Heart right ventricle (tissue), 16 donors: Measurements from ENCODE around the gene MFSD11. TPM values are rescaled to one million over a fixed set of nuclear protein-coding genes. Genes with fewer than 3 reads are reported as not detected.
"Not testable (repeated sequence)": the region's sequence is repeated elsewhere in the genome, so short reads cannot be mapped to it uniquely, and the experiment has no call there.

ENCODE experiments used
- ATAC-seq, 8 donors: fragments of 200-7000 bp; cut with Tn5 transposase; one replicate each; pipeline ENCODE4 v1.9.1; 2020; ENCODE audit warnings: mild to moderate bottlenecking in 8 of 8, moderate library complexity in 8 of 8, moderate number of reproducible peaks in 1 of 8
- DNase-seq, 2 donors: peaks; one replicate each; pipeline ENCODE4 v3.0.0-alpha.2; 2020
- H3K27ac ChIP-seq, 10 donors: fragments of 200-600 bp; sonication (generic) in 2 of 10; one replicate each; pipeline versions ENCODE4 v1.5.0 to v1.8.0; 2020 to 2022; ENCODE audit warnings: mild to moderate bottlenecking in 3 of 10
- H3K27me3 ChIP-seq, 7 donors: fragments of 200-600 bp; one replicate each; pipeline ENCODE4 v1.8.0; 2021 to 2022; ENCODE audit warnings: mild to moderate bottlenecking in 2 of 7
- H3K36me3 ChIP-seq, 9 donors: fragments of 200-600 bp; sonication (generic) in 1 of 9; one replicate each; pipeline versions ENCODE4 v1.5.0 to v1.8.0; 2020 to 2022; ENCODE audit warnings: mild to moderate bottlenecking in 2 of 9
- H3K4me1 ChIP-seq, 9 donors: fragments of 200-600 bp; sonication (generic) in 1 of 9; one replicate each; pipeline versions ENCODE4 v1.5.0 to v1.8.0; 2020 to 2022; ENCODE audit warnings: mild to moderate bottlenecking in 4 of 9
- H3K4me3 ChIP-seq, 10 donors: fragments of 200-600 bp; sonication (generic) in 2 of 10; one replicate each; pipeline versions ENCODE4 v1.5.0 to v1.8.0; 2020 to 2022; ENCODE audit warnings: mild to moderate bottlenecking in 7 of 10, moderate library complexity in 2 of 10
- H3K9me3 ChIP-seq, 11 donors: fragments of 200-600 bp in 10 of 11; sonication (generic) in 2 of 11; one replicate each; pipeline versions ENCODE4 v1.5.0 to v1.8.0; 2013 to 2022; ENCODE audit warnings: mild to moderate bottlenecking in 2 of 11, control low read depth in 1 of 11, moderate library complexity in 1 of 11
- CTCF ChIP-seq, 9 donors: fragments of 200-600 bp; sonication (generic) in 2 of 9; IDR thresholded peaks; one replicate each; pipeline versions ENCODE4 v1.5.0 to v1.8.0; 2021 to 2022; ENCODE audit warnings: antibody characterized with exemption in 9 of 9, mild to moderate bottlenecking in 5 of 9, moderate library complexity in 1 of 9
- WGBS, 2 donors: extraction: QIAGEN DNeasy Blood & Tissue Kit; methylation state at CpG; one replicate each; pipeline ENCODE4 v1.1.7; 2013; ENCODE audit warnings: inconsistent platforms in 1 of 2; 5-methylcytosine and 5-hydroxymethylcytosine counted together
- intact Hi-C, 10 donors: fragments of 100-400 bp; cut with DNase I; formaldehyde crosslinking; loops; one replicate each; pipeline versions ENCODE4 v1.11.1 to v1.14.2; 2022
- polyA plus RNA-seq, 2 donors: library from polyadenylated mRNA; stranded (reverse); fragments of 200-250 nt; gene quantifications; one replicate each; pipeline ENCODE4 v1.2.3, GENCODE V29; 2013
- total RNA-seq, 10 donors: library from RNA; stranded (reverse); fragmentation: NEBNext Ultra II Directional in 3 of 10; extraction: Animal tissue kit (Norgen Biotek cat#: 25700) in 3 of 10; gene quantifications; one replicate each; pipeline versions ENCODE4 v1.2.1 to v1.2.4, GENCODE V29; 2021 to 2023
- donor health status: Arrhythmogenic right ventricular cardiomyopathy.
- donor health status: ischemic (EF 13 %, LVEDD 7.1; RV severe dilation, severe dysfunction).
- donor health status: healthy with polysubstance abuse.
- donor health status: DM: no; HTN: yes; CAD: no.
- donor health status: DM: no; HTN: no; CAD: no.
- donor health status: ischemic (EF 25% LVEDD 6.9; RV normal size, moderate dysfunction).
- donor health status: ischemic (EF 25% LVEDD 5.7; RV mildly dilated, moderate dysfunction).
- donor health status: healthy.
- donor health status: DM: yes; HTN: yes; CAD: no.
- donor health status: Ischemic cardiomyopathy.
- donor health status: ischemic (EF 35%, LVEDD 5.7; RV mildly dilated, moderate dysfunction).
- donor health status: nonischemic (EF 11% LVEDD 7.7; RV severe dilation, severe dysfunction).
- donor health status: DM: yes; HTN: yes; CAD: no.
- donor health status: PGD.
- donor health status: ischemic (EF 29% LVEDD 5.4; RV normal size, mild dysfunction).
- donor health status: nonischemic (EF 23%, LVEDD 6.1; RV moderate dilation, normal function).

The MFSD11 gene
- total and polyA plus RNA-seq, 12 donors: 9.2 to 34.4 (median 28.9) TPM

GRCh38 chr17:76709077-76709950, 28.6 kb upstream of the MFSD11 start:
- ATAC-seq (peak; percentile 77 to 90 (median 84)), DNase-seq (peak; percentile 82 to 91)
- Histone ChIP-seq H3K27me3 (no peaks in the 10 kb centered on the region), H3K4me3 (peak overlapping the region; percentile 59 to 85 (median 79)), H3K4me1 (peaks cover 9 to 83% (median 58%) of the 10 kb centered on the region in 9 donors), H3K27ac (peak overlapping the region; percentile 89 to 98 (median 94)), H3K36me3 (peaks cover 0 to 41% (median 6%) of the 10 kb centered on the region in 9 donors), H3K9me3 (no peaks in the 10 kb centered on the region)
- no peak for TF ChIP-seq CTCF (IDR thresholded peaks at IDR 0.05)
- 17 to 19% methylated on average over 29 of the region's 29 CpGs for WGBS, 2 donors
- intact Hi-C loops: loop anchor here in 3 of 10 donors (2.0 to 5.0 kb wide), 2 partner anchors 21 to 37 kb away; no protein-coding TSS in a partner anchor

- DNase-seq, H3K9me3 ChIP-seq, H3K27me3 ChIP-seq: not testable (repeated sequence)
- peaks cover 0 to 42% (median 6%) of the 10 kb centered on the region in 9 donors for H3K36me3 ChIP-seq
- peak overlapping the region; percentile 59 to 85 (median 79) for H3K4me3 ChIP-seq
- peaks cover 8 to 84% (median 62%) of the 10 kb centered on the region in 9 donors for H3K4me1 ChIP-seq
- peak in 4 of 8 donors; percentile 10 to 37 (median 26) for ATAC-seq
- 2% methylated on average over 29 to 48 of the region's 79 CpGs for WGBS, 2 donors
- intact Hi-C loops: loop anchor here in 7 of 10 donors (2.0 to 10.0 kb wide), 6 partner anchors 21 to 155 kb away; no protein-coding TSS in a partner anchor
- peak overlapping the region; percentile 89 to 98 (median 94) for H3K27ac ChIP-seq
These were observed 27.7 kb upstream of the MFSD11 start for GRCh38 chr17:76709951-76710862.

GRCh38 chr17:76710863-76711611, 26.9 kb upstream of the MFSD11 start, which contains the start of gene MXRA7:
Gene MXRA7 (minus strand): TSS chr17:76710965. CDS start chr17:76710946, 19 bp downstream.
- DNase-seq (peak; percentile 82), ATAC-seq (peak; percentile 49 to 72 (median 65))
- WGBS, 2 donors: 3 to 4% methylated on average over 44 to 45 of the region's 56 CpGs
- Histone ChIP-seq H3K36me3 (peaks cover 0 to 45% (median 6%) of the 10 kb centered on the region in 9 donors), H3K4me1 (peaks cover 15 to 85% (median 65%) of the 10 kb centered on the region in 9 donors), H3K27ac (peak within 1 kb of the TSS; percentile 89 to 98 (median 94)), H3K27me3 (no peaks in the 10 kb centered on the region), H3K4me3 (peak within 1 kb of the TSS; percentile 59 to 85 (median 79)), H3K9me3 (no peaks in the 10 kb centered on the region)
- TF ChIP-seq CTCF (IDR thresholded peaks at IDR 0.05): no peak
- intact Hi-C loops: loop anchor here in 7 of 10 donors (2.0 to 10.0 kb wide), 5 partner anchors 24 to 156 kb away; no protein-coding TSS in a partner anchor

- intact Hi-C loops: loop anchor here in 7 of 10 donors (5.0 to 10.0 kb wide), 4 partner anchors 35 to 158 kb away; no protein-coding TSS in a partner anchor
- H3K36me3 ChIP-seq: peaks cover 0 to 49% (median 11%) of the 10 kb centered on the region in 9 donors
- H3K4me1 ChIP-seq: peaks cover 24 to 88% (median 70%) of the 10 kb centered on the region in 9 donors
- not testable (repeated sequence) for H3K4me3 ChIP-seq, DNase-seq, ATAC-seq, H3K9me3 ChIP-seq, H3K27me3 ChIP-seq
- peak overlapping the region in 5 of 10 donors; percentile 75 to 94 (median 89) for H3K27ac ChIP-seq
- 55 to 62% methylated on average over 7 of the region's 7 CpGs for WGBS, 2 donors
These were observed 25.6 kb upstream of the MFSD11 start for GRCh38 chr17:76712321-76712720.
